Mesothelial cell of epicardium (in vitro differentiated cells): ENCODE data around the gene MAGEF1. TPM values are rescaled to one million over a fixed set of nuclear protein-coding genes. Genes with fewer than 3 reads are reported as not detected.
A peak's percentile ranks its signal among the peaks of the same experiment; 100 is the strongest.

Source experiments
- DNase-seq, 2 experiments: peaks; one replicate each; pipeline ENCODE4 v3.0.0; 2021; ENCODE audit warnings: low spot score in 2 of 2; ENCODE audit not compliant: unreplicated experiment in 2 of 2
- H3K27ac Mint-ChIP-seq: 2 replicates; pipeline ENCODE4 v1.8.0; 2021; ENCODE audit warnings: mixed read lengths
- H3K27me3 Mint-ChIP-seq: 2 replicates; pipeline ENCODE4 v1.8.0; 2021; ENCODE audit warnings: low read depth, mixed read lengths
- H3K36me3 Mint-ChIP-seq: 2 replicates; pipeline ENCODE4 v1.8.0; 2021; ENCODE audit warnings: mixed read lengths
- H3K4me1 Mint-ChIP-seq: 2 replicates; pipeline ENCODE4 v1.8.0; 2021; ENCODE audit warnings: mixed read lengths
- H3K4me3 Mint-ChIP-seq: 2 replicates; pipeline ENCODE4 v1.8.0; 2021; ENCODE audit warnings: mild to moderate bottlenecking, moderate library complexity, mixed read lengths
- H3K9me3 Mint-ChIP-seq: 2 replicates; pipeline ENCODE4 v1.8.0; 2021; ENCODE audit warnings: mixed read lengths
- CTCF ChIP-seq: fragments of 200-600 bp; sonication (generic); IDR thresholded peaks from one replicate; pipeline ENCODE4 v1.5.0; 2021; ENCODE audit warnings: antibody characterized with exemption; ENCODE audit not compliant: unreplicated experiment
- total RNA-seq: library from RNA; stranded (reverse); gene quantifications from 3 replicates; pipeline ENCODE4 v1.2.1, GENCODE V29; 2021

Gene MAGEF1
- total RNA-seq, 1 donor from 2014 or later = 68.4 TPM

- no peak for DNase-seq
- peaks cover 20% of the 10 kb centered on the region for H3K4me1 Mint-ChIP-seq
Observed at GRCh38 chr3:184750349-184751083, 38.7 kb upstream of the MAGEF1 start.

GRCh38 chr3:184749168-184749744 lies 37.4 kb upstream of the MAGEF1 start:
- Mint-ChIP-seq H3K36me3 (no peaks in the 10 kb centered on the region), H3K4me3 (no peak overlapping the region), H3K27ac (no peak overlapping the region), H3K9me3 (no peaks in the 10 kb centered on the region), H3K4me1 (peaks cover 20% of the 10 kb centered on the region), H3K27me3 (no peaks in the 10 kb centered on the region)
- DNase-seq = no peak
- TF ChIP-seq CTCF = no peak

More at GRCh38 chr3:184750349-184751083, 38.7 kb upstream of the MAGEF1 start:
- TF ChIP-seq CTCF = no peak
- Mint-ChIP-seq H3K9me3 (no peaks in the 10 kb centered on the region), H3K27ac (no peak overlapping the region), H3K27me3 (no peaks in the 10 kb centered on the region), H3K36me3 (no peaks in the 10 kb centered on the region), H3K4me3 (no peak overlapping the region)

- Mint-ChIP-seq H3K4me1 (peaks cover 20% of the 10 kb centered on the region), H3K27ac (peak overlapping the region; percentile 64)
Observed at GRCh38 chr3:184748219-184749135, 36.6 kb upstream of the MAGEF1 start.

GRCh38 chr3:184746131-184747120 lies 34.6 kb upstream of the MAGEF1 start:
- Mint-ChIP-seq H3K4me1 (peaks cover 32% of the 10 kb centered on the region), H3K27me3 (no peaks in the 10 kb centered on the region), H3K27ac (no peak overlapping the region), H3K4me3 (no peak overlapping the region), H3K36me3 (no peaks in the 10 kb centered on the region), H3K9me3 (no peaks in the 10 kb centered on the region)
- TF ChIP-seq CTCF = no peak
- no peak for DNase-seq

More at GRCh38 chr3:184748219-184749135, 36.6 kb upstream of the MAGEF1 start:
- TF ChIP-seq CTCF = peak; percentile 33
- DNase-seq = no peak
- Mint-ChIP-seq H3K9me3 (no peaks in the 10 kb centered on the region), H3K36me3 (no peaks in the 10 kb centered on the region), H3K27me3 (no peaks in the 10 kb centered on the region), H3K4me3 (no peak overlapping the region)

- H3K4me1 Mint-ChIP-seq = peaks cover 38% of the 10 kb centered on the region
- H3K36me3 Mint-ChIP-seq = no peaks in the 10 kb centered on the region
- no peak for DNase-seq
- no peak overlapping the region for H3K4me3 Mint-ChIP-seq
- no peak for TF ChIP-seq CTCF
- no peaks in the 10 kb centered on the region for H3K9me3 Mint-ChIP-seq
- no peaks in the 10 kb centered on the region for H3K27me3 Mint-ChIP-seq
- no peak overlapping the region for H3K27ac Mint-ChIP-seq
Observed at GRCh38 chr3:184745526-184745925, 33.7 kb upstream of the MAGEF1 start.
